IMR-90 (cell line): ENCODE measurements around the gene CEP83. TPM values are rescaled to one million over a fixed set of nuclear protein-coding genes. Genes with fewer than 3 reads are reported as not detected.

ENCODE experiments used
- ATAC-seq: fragments of 200-7000 bp; cut with Tn5 transposase; 2 replicates; pipeline ENCODE4 v1.9.1; 2020; ENCODE audit warnings: low read depth, mild to moderate bottlenecking, moderate library complexity
- BruUV-seq: library from RNA; stranded (reverse); fragments of 400-500 nt; replicated peaks from 2 replicates; lab custom pipeline; 2021; lab: Mats Ljungman, UMichigan
- CTCF ChIA-PET: fragments of 300-600 bp; formaldehyde crosslinking; extraction: SDS; loops from one replicate; lab custom pipeline; 2021; ENCODE audit warnings: antibody characterized with exemption; lab: Yijun Ruan, JAX
- POLR2A ChIA-PET: fragments of 300-600 bp; sonication (Branson Sonifier 250); formaldehyde crosslinking; loops from one replicate; lab custom pipeline; 2022; ENCODE audit warnings: antibody characterized with exemption; ENCODE audit not compliant: unreplicated experiment; lab: Charles Lee
- DNase-seq: peaks from one replicate; pipeline ENCODE4 v3.0.0; 2013
- H2AFZ ChIP-seq: replicated peaks from 2 replicates; pipeline ENCODE3; 2013; ENCODE audit warnings: low read length, mild to moderate bottlenecking; ENCODE audit not compliant: poor library complexity
- H2AK5ac ChIP-seq: 2 replicates; pipeline ENCODE4 v1.6.1; 2013; ENCODE audit warnings: low read depth, low read length, inconsistent platforms
- H2AK9ac ChIP-seq: replicated peaks from 2 replicates; pipeline ENCODE3; 2013; ENCODE audit warnings: mild to moderate bottlenecking, low read depth, low read length, moderate library complexity; ENCODE audit not compliant: poor library complexity
- H2BK120ac ChIP-seq: 2 replicates; pipeline ENCODE4 v1.6.1; 2013; ENCODE audit warnings: low read depth, low read length, inconsistent platforms
- H2BK15ac ChIP-seq: 3 replicates; pipeline ENCODE4 v1.6.1; 2013; ENCODE audit warnings: low read depth, low read length, inconsistent platforms
- H2BK20ac ChIP-seq: 2 replicates; pipeline ENCODE4 v1.6.1; 2013; ENCODE audit warnings: low read depth, mild to moderate bottlenecking, inconsistent platforms, low read length, moderate library complexity
- H2BK5ac ChIP-seq: 2 replicates; pipeline ENCODE4 v1.6.1; 2013; ENCODE audit warnings: mild to moderate bottlenecking, low read depth, low read length, inconsistent platforms; ENCODE audit not compliant: poor library complexity, severe bottlenecking
- H3K14ac ChIP-seq: replicated peaks from 2 replicates; pipeline ENCODE4 v1.6.1; 2013; ENCODE audit warnings: low read depth, low read length, inconsistent platforms
- H3K18ac ChIP-seq: 2 replicates; pipeline ENCODE4 v1.6.1; 2013; ENCODE audit warnings: low read depth, low read length, control low read depth
- H3K23ac ChIP-seq: 2 replicates; pipeline ENCODE4 v1.6.1; 2013; ENCODE audit warnings: low read depth, low read length, inconsistent platforms
- H3K27ac ChIP-seq: 2 replicates; pipeline ENCODE4 v1.5.1; 2013; ENCODE audit warnings: mild to moderate bottlenecking, control low read depth, low read length; ENCODE audit not compliant: insufficient read depth
- H3K27me3 ChIP-seq: 2 replicates; pipeline ENCODE4 v1.6.1; 2013; ENCODE audit warnings: low read length; ENCODE audit not compliant: control insufficient read depth, insufficient read depth
- H3K36me3 ChIP-seq: 2 replicates; pipeline ENCODE4 v1.6.1; 2013; ENCODE audit warnings: low read length, mixed read lengths; ENCODE audit not compliant: control insufficient read depth, insufficient read depth
- H3K4ac ChIP-seq: 2 replicates; pipeline ENCODE4 v1.6.1; 2013; ENCODE audit warnings: low read depth, low read length, inconsistent platforms
- H3K4me1 ChIP-seq: 2 replicates; pipeline ENCODE4 v1.6.1; 2013; ENCODE audit warnings: low read length, mixed read lengths; ENCODE audit not compliant: control insufficient read depth, insufficient read depth
- H3K4me2 ChIP-seq: 2 replicates; pipeline ENCODE4 v1.6.1; 2013; ENCODE audit warnings: low read depth, mild to moderate bottlenecking, control low read depth, low read length, moderate library complexity
- H3K4me3 ChIP-seq: 2 replicates; pipeline ENCODE4 v1.5.1; 2013; ENCODE audit warnings: low read depth, mild to moderate bottlenecking, control low read depth, low read length, moderate library complexity; ENCODE audit not compliant: insufficient read depth
- H3K56ac ChIP-seq: 2 replicates; pipeline ENCODE4 v1.6.1; 2013; ENCODE audit warnings: low read length, inconsistent platforms; ENCODE audit not compliant: insufficient read depth; ENCODE audit errors: extremely low read depth
- H3K79me1 ChIP-seq, 2 experiments: 2 replicates each; pipeline ENCODE4 v1.6.1; 2013; ENCODE audit warnings: low read length in 2 of 2, inconsistent platforms in 1 of 2, low read depth in 1 of 2
- H3K9ac ChIP-seq: 2 replicates; pipeline ENCODE4 v1.6.1; 2013; ENCODE audit warnings: low read depth, low read length, control low read depth
- H3K9me1 ChIP-seq: 2 replicates; pipeline ENCODE4 v1.6.1; 2013; ENCODE audit warnings: low read length, inconsistent platforms; ENCODE audit not compliant: insufficient read depth
- H3K9me3 ChIP-seq: 2 replicates; pipeline ENCODE4 v1.6.1; 2013; ENCODE audit warnings: low read length; ENCODE audit not compliant: control insufficient read depth, insufficient read depth
- H4K20me1 ChIP-seq: 2 replicates; pipeline ENCODE4 v1.6.1; 2013; ENCODE audit warnings: low read length, inconsistent platforms; ENCODE audit not compliant: insufficient read depth
- H4K5ac ChIP-seq: 2 replicates; pipeline ENCODE4 v1.6.1; 2013; ENCODE audit warnings: mild to moderate bottlenecking, low read depth, low read length, control low read depth
- H4K8ac ChIP-seq, 2 experiments: 2 replicates each; pipeline ENCODE4 v1.6.1; 2013; ENCODE audit warnings: low read depth in 2 of 2, low read length in 2 of 2, control low read depth in 1 of 2, inconsistent platforms in 1 of 2
- H4K91ac ChIP-seq: 2 replicates; pipeline ENCODE4 v1.6.1; 2013; ENCODE audit warnings: low read depth, low read length, inconsistent platforms; ENCODE audit not compliant: insufficient read depth
- BHLHE40 ChIP-seq: fragments of 150-350 bp; IDR thresholded peaks from 2 replicates; pipeline ENCODE4 v1.6.1; 2016; ENCODE audit warnings: mild to moderate bottlenecking, low read depth, low read length
- CEBPB ChIP-seq: IDR thresholded peaks from 2 replicates; pipeline ENCODE4 v1.6.1; 2012; ENCODE audit warnings: low read depth, low read length, improper control_type of control experiment
- CHD1 ChIP-seq: IDR thresholded peaks from 2 replicates; pipeline ENCODE4 v1.6.1; 2012; ENCODE audit warnings: low read depth, low read length, improper control_type of control experiment
- FOS ChIP-seq: fragments of 150-350 bp; IDR thresholded peaks from 2 replicates; pipeline ENCODE4 v1.6.1; 2016; ENCODE audit warnings: low read depth, low read length
- MAFK ChIP-seq: IDR thresholded peaks from 2 replicates; pipeline ENCODE4 v1.6.1; 2012; ENCODE audit warnings: low read depth, low read length, improper control_type of control experiment
- MAZ ChIP-seq: IDR thresholded peaks from 2 replicates; pipeline ENCODE4 v1.6.1; 2012; ENCODE audit warnings: low read depth, mild to moderate bottlenecking, low read length, improper control_type of control experiment, moderate library complexity, borderline replicate concordance
- MXI1 ChIP-seq: IDR thresholded peaks from 2 replicates; pipeline ENCODE4 v1.6.1; 2012; ENCODE audit warnings: low read depth, mild to moderate bottlenecking, low read length, moderate library complexity, borderline replicate concordance
- NFE2L2 ChIP-seq: fragments of 150-350 bp; IDR thresholded peaks from 2 replicates; pipeline ENCODE4 v1.6.1; 2016; ENCODE audit warnings: low read depth, mild to moderate bottlenecking, low read length
- POLR2A ChIP-seq: IDR thresholded peaks from 2 replicates; pipeline ENCODE4 v1.6.1; 2012; ENCODE audit warnings: mild to moderate bottlenecking, low read depth, low read length
- RAD21 ChIP-seq: IDR thresholded peaks from 2 replicates; pipeline ENCODE4 v1.6.1; 2012; ENCODE audit warnings: low read length, improper control_type of control experiment
- RCOR1 ChIP-seq: IDR thresholded peaks from 2 replicates; pipeline ENCODE4 v1.6.1; 2012; ENCODE audit warnings: mild to moderate bottlenecking, low read length, improper control_type of control experiment; ENCODE audit not compliant: insufficient replicate concordance
- RFX5 ChIP-seq: IDR thresholded peaks from 2 replicates; pipeline ENCODE4 v1.8.0; 2012; ENCODE audit warnings: low read depth, mild to moderate bottlenecking, low read length, moderate library complexity
- SMC3 ChIP-seq: fragments of 150-350 bp; IDR thresholded peaks from 2 replicates; pipeline ENCODE4 v1.6.1; 2016; ENCODE audit warnings: low read depth, mild to moderate bottlenecking, antibody characterized with exemption, low read length, moderate library complexity
- WGBS, 2 experiments: methylation state at CpG; one replicate each; pipeline versions ENCODE4 v1.1.5 to v1.1.7; 2013; ENCODE audit warnings: missing lambda C conversion rate in 2 of 2; ENCODE audit not compliant: insufficient read length in 1 of 2; ENCODE audit errors: extremely low coverage in 2 of 2; 5-methylcytosine and 5-hydroxymethylcytosine counted together
- dilution Hi-C: fragments of 300-500 bp; cut with HindIII; formaldehyde crosslinking; loops from one replicate; pipeline ENCODE4 v1.14.3; 2018; ENCODE audit warnings: low sequenced_read_pairs; ENCODE audit not compliant: unreplicated experiment
- in situ Hi-C: fragments of 300-500 bp; cut with MboI; formaldehyde crosslinking; loops from 3 replicates; pipeline ENCODE4 v1.14.3; 2019; ENCODE audit warnings: low sequenced_read_pairs, inconsistent platforms, mixed read lengths
- intact Hi-C: fragments of 100-400 bp; cut with micrococcal nuclease; formaldehyde crosslinking; loops from 2 replicates; pipeline ENCODE4 v1.10.0; 2022
- polyA plus RNA-seq, 3 experiments: library from polyadenylated mRNA; depleted of rRNA; stranded (reverse); fragments of >200 nt; gene quantifications; 2 replicates each; pipeline ENCODE4 v1.2.3, GENCODE V29; 2012; ENCODE audit warnings: low replicate concordance in 1 of 3
- total RNA-seq: library from RNA; depleted of rRNA; stranded (reverse); fragments of >200 nt; gene quantifications from 2 replicates; pipeline ENCODE4 v1.2.3, GENCODE V29; 2012
- TF ChIP-seq, protein P1 (sequence below): fragments of 150-350 bp; IDR thresholded peaks from 2 replicates; pipeline ENCODE4 v1.6.1; 2017; ENCODE audit warnings: mild to moderate bottlenecking, antibody characterized with exemption, low read length, low read depth
- TF ChIP-seq, protein P2 (sequence below): conservative IDR thresholded peaks from 2 replicates; pipeline ENCODE4 v1.5.1; 2012; ENCODE audit warnings: mild to moderate bottlenecking, low read depth, low read length, improper control_type of control experiment
- TF ChIP-seq, protein P3 (sequence below): fragments of 150-350 bp; IDR thresholded peaks from 2 replicates; pipeline ENCODE4 v1.6.1; 2016; ENCODE audit warnings: low read depth, mild to moderate bottlenecking, low read length, moderate library complexity, borderline replicate concordance

Gene CEP83
- total and polyA plus RNA-seq, 2 of the 4 experiments (the other 2 are of a cell fraction), result 3.9 to 8.9 TPM

DNA sequence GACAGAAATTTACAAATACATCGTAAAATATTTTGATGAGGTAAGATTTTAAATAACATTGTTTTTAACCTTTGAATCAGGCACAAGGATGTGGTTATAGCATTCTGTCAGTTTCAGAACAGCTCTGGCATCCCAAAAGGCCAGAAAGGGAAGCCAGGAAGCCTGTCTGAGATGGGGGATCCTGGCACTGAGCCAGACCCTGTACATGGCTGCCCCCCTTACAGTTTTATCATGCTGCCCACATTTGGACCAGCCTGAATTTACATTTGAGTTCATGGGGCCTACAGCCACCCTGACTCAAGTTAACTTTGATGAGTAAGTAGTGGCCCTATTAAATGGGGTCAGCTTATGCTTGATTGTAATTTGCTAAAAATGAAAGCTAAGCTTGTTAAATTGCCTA lies 155.7 kb downstream of the CEP83 start:
- ATAC-seq, result no peak
- dilution Hi-C loops, result no loop called here

More for the DNA sequence above, 155.7 kb downstream of the CEP83 start:
- DNase-seq, result no peak
- no peak overlapping the region for H3K9ac ChIP-seq
- no peaks in the 10 kb centered on the region for H3K9me3 ChIP-seq
- no peak overlapping the region for H2AK9ac ChIP-seq
- in situ Hi-C loops, result no loop called here
- peak overlapping the region; percentile 65; the same call in 1 of the 2 replicates for H3K18ac ChIP-seq
- peak overlapping the region; percentile 64; the same call in 1 of the 2 replicates for H4K5ac ChIP-seq
- H2BK20ac ChIP-seq, result no peak overlapping the region
- no CpG with 5 or more reads among the region's 1 CpG for WGBS, 2 experiments
- no peaks in the 10 kb centered on the region for H3K79me1 ChIP-seq
- ChIA-PET CTCF (interaction anchor here (0.6 to 2.4 kb wide), 2 partner anchors 11 to 14 kb away, joined by 3 to 11 read pairs; no protein-coding TSS in a partner anchor), POLR2A (interaction anchor here (0.8 kb wide), 1 partner anchor 30 kb away, joined by 4 read pairs; no protein-coding TSS in a partner anchor)
- no peak overlapping the region for H3K23ac ChIP-seq
- H3K56ac ChIP-seq, result no peak overlapping the region
- H3K4me3 ChIP-seq, result no peak overlapping the region
- H2AK5ac ChIP-seq, result peak overlapping the region; percentile 7; the same call in 1 of the 2 replicates
- H3K4me2 ChIP-seq, result no peak overlapping the region
- H2AFZ ChIP-seq, result no peak overlapping the region
- no peaks in the 10 kb centered on the region for H3K27me3 ChIP-seq
- peaks cover 3% of the 10 kb centered on the region; the same call in 1 of the 2 replicates for H4K20me1 ChIP-seq
- no peak overlapping the region for H2BK120ac ChIP-seq
- intact Hi-C loops, result no loop called here
- BruUV-seq, result no TSS peak
- H3K4ac ChIP-seq, result peak overlapping the region; percentile 22; the same call in 1 of the 2 replicates
- H3K36me3 ChIP-seq, result no peaks in the 10 kb centered on the region; the same call in 1 of the 2 replicates
- no peak overlapping the region; the same call in 1 of the 2 replicates for H3K27ac ChIP-seq
- H4K91ac ChIP-seq, result no peak overlapping the region
- no peak overlapping the region for H2BK5ac ChIP-seq
- H3K9me1 ChIP-seq, result peaks cover 12% of the 10 kb centered on the region
- no peak overlapping the region for H3K14ac ChIP-seq
- no peak for TF ChIP-seq SMC3
- TF ChIP-seq, protein P1, sequence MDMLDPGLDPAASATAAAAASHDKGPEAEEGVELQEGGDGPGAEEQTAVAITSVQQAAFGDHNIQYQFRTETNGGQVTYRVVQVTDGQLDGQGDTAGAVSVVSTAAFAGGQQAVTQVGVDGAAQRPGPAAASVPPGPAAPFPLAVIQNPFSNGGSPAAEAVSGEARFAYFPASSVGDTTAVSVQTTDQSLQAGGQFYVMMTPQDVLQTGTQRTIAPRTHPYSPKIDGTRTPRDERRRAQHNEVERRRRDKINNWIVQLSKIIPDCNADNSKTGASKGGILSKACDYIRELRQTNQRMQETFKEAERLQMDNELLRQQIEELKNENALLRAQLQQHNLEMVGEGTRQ, result no peak
- TF ChIP-seq RFX5, result no peak
- no peak for TF ChIP-seq BHLHE40
- no peak for TF ChIP-seq MAFK
- TF ChIP-seq FOS, result no peak
- TF ChIP-seq, protein P2, sequence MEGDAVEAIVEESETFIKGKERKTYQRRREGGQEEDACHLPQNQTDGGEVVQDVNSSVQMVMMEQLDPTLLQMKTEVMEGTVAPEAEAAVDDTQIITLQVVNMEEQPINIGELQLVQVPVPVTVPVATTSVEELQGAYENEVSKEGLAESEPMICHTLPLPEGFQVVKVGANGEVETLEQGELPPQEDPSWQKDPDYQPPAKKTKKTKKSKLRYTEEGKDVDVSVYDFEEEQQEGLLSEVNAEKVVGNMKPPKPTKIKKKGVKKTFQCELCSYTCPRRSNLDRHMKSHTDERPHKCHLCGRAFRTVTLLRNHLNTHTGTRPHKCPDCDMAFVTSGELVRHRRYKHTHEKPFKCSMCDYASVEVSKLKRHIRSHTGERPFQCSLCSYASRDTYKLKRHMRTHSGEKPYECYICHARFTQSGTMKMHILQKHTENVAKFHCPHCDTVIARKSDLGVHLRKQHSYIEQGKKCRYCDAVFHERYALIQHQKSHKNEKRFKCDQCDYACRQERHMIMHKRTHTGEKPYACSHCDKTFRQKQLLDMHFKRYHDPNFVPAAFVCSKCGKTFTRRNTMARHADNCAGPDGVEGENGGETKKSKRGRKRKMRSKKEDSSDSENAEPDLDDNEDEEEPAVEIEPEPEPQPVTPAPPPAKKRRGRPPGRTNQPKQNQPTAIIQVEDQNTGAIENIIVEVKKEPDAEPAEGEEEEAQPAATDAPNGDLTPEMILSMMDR, result no peak
- TF ChIP-seq POLR2A, result no peak
- TF ChIP-seq CEBPB, result no peak
- no peak for TF ChIP-seq MXI1
- TF ChIP-seq, protein P3, sequence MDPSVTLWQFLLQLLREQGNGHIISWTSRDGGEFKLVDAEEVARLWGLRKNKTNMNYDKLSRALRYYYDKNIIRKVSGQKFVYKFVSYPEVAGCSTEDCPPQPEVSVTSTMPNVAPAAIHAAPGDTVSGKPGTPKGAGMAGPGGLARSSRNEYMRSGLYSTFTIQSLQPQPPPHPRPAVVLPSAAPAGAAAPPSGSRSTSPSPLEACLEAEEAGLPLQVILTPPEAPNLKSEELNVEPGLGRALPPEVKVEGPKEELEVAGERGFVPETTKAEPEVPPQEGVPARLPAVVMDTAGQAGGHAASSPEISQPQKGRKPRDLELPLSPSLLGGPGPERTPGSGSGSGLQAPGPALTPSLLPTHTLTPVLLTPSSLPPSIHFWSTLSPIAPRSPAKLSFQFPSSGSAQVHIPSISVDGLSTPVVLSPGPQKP, result no peak
- no peak for TF ChIP-seq NFE2L2
- TF ChIP-seq CHD1, result no peak
- no peak for TF ChIP-seq RAD21
- TF ChIP-seq RCOR1, result no peak
- TF ChIP-seq MAZ, result no peak
- H2BK15ac ChIP-seq, result no peak overlapping the region
- peaks cover 9% of the 10 kb centered on the region for H3K4me1 ChIP-seq
- H4K8ac ChIP-seq, result no peak overlapping the region
